HG03039 (cell line): ENCODE data around the gene ASCC3.
"Not testable (repeated sequence)": the region's sequence is repeated elsewhere in the genome, so short reads cannot be mapped to it uniquely, and the experiment has no call there.

Source experiments
- ATAC-seq: cut with Tn5 transposase; IDR thresholded peaks from one replicate; pipeline ENCODE4 v1.9.1; 2021; ENCODE audit warnings: mild to moderate bottlenecking, moderate library complexity; ENCODE audit not compliant: unreplicated experiment

Gene ASCC3

GRCh38 chr6:100808638-100809275, 72.4 kb downstream of the ASCC3 start:
- ATAC-seq: no peak

GRCh38 chr6:100806296-100806695, 74.8 kb downstream of the ASCC3 start:
- no peak for ATAC-seq

GRCh38 chr6:100803264-100804045, 77.7 kb downstream of the ASCC3 start:
- no peak for ATAC-seq

GRCh38 chr6:100801036-100801435, 80.1 kb downstream of the ASCC3 start:
- ATAC-seq: no peak

DNA sequence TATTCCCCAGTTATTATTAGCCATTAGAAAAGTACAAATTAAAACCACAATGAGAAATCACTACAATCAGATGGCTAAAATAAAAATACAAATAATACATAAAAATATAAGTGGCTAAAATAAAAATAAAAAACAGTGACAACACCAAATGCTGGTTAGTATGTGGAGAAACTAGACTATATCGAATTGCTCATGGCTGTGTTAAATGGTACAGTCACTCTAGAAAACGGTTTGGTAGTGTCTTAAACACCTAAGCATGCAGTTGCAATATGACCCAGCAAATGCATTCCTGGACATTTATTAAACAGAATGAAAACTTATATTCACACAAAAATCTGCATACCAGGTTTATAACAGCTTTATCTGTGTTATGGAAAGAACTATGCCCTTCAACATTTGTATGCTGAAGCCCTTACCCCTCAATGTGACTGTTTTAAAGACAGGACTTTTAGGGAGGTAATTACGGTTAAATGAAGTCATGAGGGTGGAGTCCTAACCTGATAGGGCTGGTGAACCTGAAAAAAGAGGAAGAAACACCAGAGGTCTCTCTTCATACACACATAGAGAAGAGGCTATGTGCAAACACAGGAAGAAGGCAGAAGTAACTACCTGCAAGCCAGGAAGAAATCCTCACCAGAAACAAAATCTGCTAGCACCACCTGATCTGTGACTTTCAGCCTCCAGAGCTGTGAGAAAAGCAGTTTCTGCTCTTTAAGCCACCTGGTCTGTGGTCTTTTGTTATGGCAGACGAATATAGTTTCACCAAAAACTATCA, 84.9 kb downstream of the ASCC3 start:
- peak; percentile 89 for ATAC-seq

DNA sequence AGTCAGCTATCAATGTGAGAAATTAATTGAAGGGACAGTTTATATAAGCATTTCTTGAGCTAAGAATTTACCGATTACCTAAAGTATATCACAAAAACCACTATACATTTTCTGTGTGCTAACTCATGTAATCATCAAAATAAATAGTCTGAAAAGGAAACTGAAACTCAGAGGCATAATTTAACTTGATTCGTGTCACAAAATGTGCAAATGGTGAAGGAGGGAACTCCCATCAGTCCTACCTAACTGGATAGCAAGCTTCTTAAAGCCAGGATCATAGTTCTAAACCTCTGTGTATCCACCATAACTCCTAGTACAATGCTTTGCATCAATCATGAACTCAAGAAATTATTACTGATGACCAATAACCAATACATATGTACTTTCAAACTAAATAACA, 91.0 kb downstream of the ASCC3 start:
- no peak for ATAC-seq

GRCh38 chr6:100785982-100786381, 95.1 kb downstream of the ASCC3 start:
- ATAC-seq: no peak

DNA sequence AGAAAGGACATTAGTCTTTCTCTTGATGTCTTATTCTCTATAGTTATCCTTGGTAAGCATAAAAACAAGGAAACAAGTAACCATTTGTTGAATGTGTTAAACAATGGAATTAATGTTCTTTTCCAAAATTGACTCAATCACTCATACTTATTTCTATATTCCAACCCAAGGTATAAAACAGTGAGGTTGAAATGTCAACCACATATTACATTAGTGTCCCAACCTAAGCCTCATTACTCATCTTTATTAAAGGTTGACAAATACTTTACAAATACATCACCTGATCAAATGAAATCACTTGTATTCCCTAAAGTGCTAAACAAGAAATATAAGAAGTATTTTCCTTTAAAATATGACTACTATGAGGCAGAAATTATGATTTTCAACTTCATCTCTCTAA, 100.5 kb downstream of the ASCC3 start:
- ATAC-seq: no peak

DNA sequence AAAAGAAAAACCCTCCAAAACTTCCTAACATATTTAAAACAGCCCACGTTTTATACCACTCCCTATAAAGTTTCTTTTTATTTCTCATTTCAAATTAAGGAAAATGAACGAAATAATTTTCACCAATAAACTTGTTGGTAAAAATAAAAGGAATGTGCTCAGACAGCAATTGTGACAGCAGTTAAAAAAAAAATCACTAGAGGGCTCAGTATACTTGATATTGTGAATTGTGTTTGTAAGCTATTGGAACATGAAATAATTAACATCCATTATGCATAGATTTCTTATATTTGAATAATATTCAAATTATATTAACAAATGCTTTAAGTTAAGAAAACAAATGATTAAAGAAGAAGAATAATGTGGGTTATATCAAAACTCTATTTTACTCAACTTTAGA, 105.5 kb downstream of the ASCC3 start:
- no peak for ATAC-seq

GRCh38 chr6:100774681-100775080, 106.4 kb downstream of the ASCC3 start:
- no peak for ATAC-seq

DNA sequence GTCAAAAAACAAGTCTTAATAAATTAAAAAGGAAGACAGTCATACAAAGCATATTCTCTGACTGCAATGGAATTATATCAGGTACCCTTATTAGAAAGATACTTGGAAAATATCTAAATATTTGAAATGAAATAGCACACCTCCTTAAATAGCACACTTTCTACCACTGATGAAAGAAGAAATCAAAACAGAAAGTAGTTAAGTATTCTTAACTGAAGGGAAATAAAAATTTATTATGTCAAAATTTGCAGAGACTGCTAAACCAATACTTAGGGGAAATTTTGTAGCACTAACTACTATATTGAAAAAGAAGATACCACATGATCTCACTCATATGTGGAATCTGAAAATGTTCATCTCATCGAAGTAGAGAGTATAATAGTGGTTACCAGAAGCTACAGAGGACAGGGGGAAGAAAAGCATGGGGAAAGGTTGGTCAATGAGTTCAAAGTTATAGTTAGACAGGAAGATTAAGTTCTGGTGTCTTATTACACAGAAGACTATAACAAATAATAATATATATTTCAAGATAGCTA, 112.2 kb downstream of the ASCC3 start:
- ATAC-seq: no peak

DNA sequence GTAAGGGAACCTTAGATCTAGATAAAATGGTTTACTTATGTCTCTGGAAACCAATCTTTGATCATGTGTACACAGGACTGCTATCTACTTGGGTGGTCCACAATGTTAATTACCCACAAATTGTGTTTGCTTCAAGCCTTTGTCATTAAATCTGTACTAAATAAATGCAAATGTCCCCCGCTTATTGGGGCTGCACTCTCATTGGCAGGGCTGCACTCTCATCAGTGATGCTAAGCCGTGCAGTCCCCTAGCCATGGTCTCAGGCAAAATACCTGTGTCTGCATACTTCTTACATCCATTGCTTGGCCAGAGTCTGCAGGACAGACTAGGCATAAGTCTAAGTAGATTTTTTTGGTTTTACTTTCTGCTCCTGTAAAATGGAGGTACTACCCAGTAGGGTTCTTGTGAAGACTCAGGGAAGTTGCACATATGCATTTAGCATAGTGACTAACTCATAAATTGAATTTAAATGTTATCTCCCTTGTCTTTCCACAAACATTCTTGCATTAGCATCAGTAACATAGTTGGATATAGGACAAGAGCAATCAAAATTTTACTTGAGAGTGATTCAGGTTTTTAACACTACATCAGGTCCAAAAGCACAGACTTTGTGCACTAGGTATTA, 117.4 kb downstream of the ASCC3 start:
- ATAC-seq: no peak

GRCh38 chr6:100761841-100762240, 119.3 kb downstream of the ASCC3 start:
- ATAC-seq: no peak

DNA sequence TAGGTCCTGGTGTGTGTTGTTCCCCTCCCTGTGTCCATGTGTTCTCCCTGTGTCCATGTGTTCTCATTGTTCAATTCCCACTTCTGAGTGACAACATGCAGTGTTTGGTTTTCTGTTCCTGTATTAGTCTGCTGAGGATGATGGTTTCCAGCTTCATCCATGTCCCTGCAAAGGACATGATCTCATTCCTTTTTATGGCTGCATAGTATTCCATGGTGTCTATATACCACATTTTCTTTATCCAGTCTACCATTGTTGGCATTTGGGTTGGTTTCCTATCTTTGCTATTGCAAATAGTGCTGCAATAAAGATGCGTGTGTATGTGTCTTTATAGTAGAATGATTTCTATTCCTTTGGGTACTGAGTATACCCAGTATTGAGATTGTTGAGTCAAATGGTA, 122.7 kb downstream of the ASCC3 start:
- not testable (repeated sequence) for ATAC-seq

DNA sequence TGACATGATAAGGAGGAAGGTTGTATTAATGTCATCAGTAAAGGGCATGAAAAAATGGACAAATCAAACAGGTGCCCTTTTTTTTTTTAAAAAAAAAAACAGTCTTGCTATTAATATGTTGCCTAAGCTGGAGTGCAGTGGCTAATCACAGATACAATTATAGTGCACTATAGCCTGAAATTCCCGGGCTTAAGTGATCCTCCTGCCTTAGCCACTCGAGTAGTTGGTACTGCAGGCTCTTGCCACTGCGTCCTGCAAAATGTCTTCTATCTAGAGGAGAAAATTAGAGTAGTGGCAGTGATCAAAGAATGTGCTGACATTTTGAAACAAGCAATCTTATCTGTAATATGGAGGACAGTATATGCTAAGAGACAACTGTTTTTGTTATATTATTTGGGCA, 127.7 kb downstream of the ASCC3 start:
- no peak for ATAC-seq

- no peak for ATAC-seq
Observed at GRCh38 chr6:100751590-100751989, 129.5 kb downstream of the ASCC3 start.

GRCh38 chr6:100745419-100746041, 135.6 kb downstream of the ASCC3 start:
- ATAC-seq: no peak

DNA sequence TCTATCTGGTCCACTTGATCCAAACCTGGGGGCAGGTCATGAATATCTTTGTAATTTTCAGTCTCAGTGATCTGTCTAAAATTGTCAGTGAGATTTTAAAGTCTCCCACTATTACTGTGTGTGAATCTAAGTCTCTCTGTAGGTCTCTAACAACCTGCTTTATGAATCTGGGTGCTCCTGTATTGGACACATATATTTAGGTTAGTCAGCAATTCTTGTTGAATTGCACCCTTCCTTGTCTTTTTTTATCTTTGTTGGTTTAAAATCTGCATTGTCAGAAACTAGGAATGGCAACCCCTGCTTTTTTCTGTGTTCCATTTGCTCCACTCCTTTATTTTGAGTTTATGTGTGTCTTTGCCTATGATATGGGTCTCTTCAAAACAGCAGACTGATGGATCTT, 140.7 kb downstream of the ASCC3 start:
- ATAC-seq: no peak

- not testable (repeated sequence) for ATAC-seq
Observed at GRCh38 chr6:100737720-100738119, 143.4 kb downstream of the ASCC3 start.

- no peak for ATAC-seq
Observed at GRCh38 chr6:100731411-100731810, 149.7 kb downstream of the ASCC3 start.
